ENCODE measurements around the gene SUPT3H. TPM values are rescaled to one million over a fixed set of nuclear protein-coding genes. Genes with fewer than 3 reads are reported as not detected.

The SUPT3H gene
- total RNA-seq, 1 experiment from 2014 or later = 3.6 TPM

DNA sequence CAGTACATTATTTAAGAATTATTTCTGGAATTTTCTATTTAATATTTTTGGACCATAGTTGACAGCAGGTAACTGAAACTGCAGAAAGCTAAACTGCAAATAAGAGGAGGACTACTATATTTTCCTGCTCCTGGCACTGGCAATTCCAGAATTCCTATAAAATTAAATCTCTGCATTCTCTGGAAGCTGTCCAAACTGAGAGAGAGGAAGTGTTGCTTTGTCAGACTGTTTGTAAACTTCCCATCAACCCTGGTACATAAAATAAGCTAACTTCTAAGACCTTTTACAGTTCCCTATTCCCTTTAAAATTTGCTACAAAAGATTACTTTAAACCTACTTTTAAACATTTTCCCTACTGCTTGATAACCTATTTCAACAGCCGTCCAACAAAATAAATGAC lies 245.7 kb downstream of the SUPT3H start:
- DNase-seq (peak; percentile 73), ATAC-seq (peak; percentile 70)
- peaks cover 10% of the 10 kb centered on the region for H3K4me1 ChIP-seq (ENCODE audit: insufficient read depth, low read length)
- TF ChIP-seq, protein P1, sequence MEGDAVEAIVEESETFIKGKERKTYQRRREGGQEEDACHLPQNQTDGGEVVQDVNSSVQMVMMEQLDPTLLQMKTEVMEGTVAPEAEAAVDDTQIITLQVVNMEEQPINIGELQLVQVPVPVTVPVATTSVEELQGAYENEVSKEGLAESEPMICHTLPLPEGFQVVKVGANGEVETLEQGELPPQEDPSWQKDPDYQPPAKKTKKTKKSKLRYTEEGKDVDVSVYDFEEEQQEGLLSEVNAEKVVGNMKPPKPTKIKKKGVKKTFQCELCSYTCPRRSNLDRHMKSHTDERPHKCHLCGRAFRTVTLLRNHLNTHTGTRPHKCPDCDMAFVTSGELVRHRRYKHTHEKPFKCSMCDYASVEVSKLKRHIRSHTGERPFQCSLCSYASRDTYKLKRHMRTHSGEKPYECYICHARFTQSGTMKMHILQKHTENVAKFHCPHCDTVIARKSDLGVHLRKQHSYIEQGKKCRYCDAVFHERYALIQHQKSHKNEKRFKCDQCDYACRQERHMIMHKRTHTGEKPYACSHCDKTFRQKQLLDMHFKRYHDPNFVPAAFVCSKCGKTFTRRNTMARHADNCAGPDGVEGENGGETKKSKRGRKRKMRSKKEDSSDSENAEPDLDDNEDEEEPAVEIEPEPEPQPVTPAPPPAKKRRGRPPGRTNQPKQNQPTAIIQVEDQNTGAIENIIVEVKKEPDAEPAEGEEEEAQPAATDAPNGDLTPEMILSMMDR (conservative IDR thresholded peaks at IDR 0.05; ENCODE audit: low read depth, low read length) = no peak
- TF ChIP-seq EZH2 (IDR thresholded peaks at IDR 0.05; ENCODE audit: low read length, unreplicated experiment) (no peak), EZH2phosphoT487 (IDR thresholded peaks at IDR 0.05; ENCODE audit: borderline replicate concordance, low read length) (no peak)
- no peak overlapping the region for H3K27ac ChIP-seq (ENCODE audit: low read length)
- BruUV-seq (replicated peaks) = no TSS peak
- no peaks in the 10 kb centered on the region for H3K9me2 ChIP-seq (replicated peaks; ENCODE audit: low read length)
- intact Hi-C loops (cut with micrococcal nuclease) = no loop called here
- H3K9me3 ChIP-seq (ENCODE audit: low read length) = peaks cover 9% of the 10 kb centered on the region
- no peak overlapping the region for H2AFZ ChIP-seq (ENCODE audit: low read length)
- no peaks in the 10 kb centered on the region for H3K27me3 ChIP-seq (ENCODE audit: low read length)
- H3F3A ChIP-seq (ENCODE audit: low read length, unreplicated experiment) = no peaks in the 10 kb centered on the region
- no peak overlapping the region for H3K4me2 ChIP-seq (ENCODE audit: low read length)
- no peaks in the 10 kb centered on the region for H3K79me2 ChIP-seq (ENCODE audit: low read length)
- peaks cover 5% of the 10 kb centered on the region; the same call in 1 of the 2 replicates for H3K36me3 ChIP-seq (ENCODE audit: low read depth, low read length)
- ChIA-PET CTCF (no interaction called here), POLR2A (ENCODE audit: unreplicated experiment) (interaction anchor here (0.6 kb wide), 2 partner anchors 138 to 531 kb away, joined by 3 to 6 read pairs; no protein-coding TSS in a partner anchor)
- H3K9ac ChIP-seq (ENCODE audit: low read length) = no peak overlapping the region
- H4K20me1 ChIP-seq (ENCODE audit: low read length) = no peaks in the 10 kb centered on the region
- no peak overlapping the region for H3K4me3 ChIP-seq (ENCODE audit: low read length)

DNA sequence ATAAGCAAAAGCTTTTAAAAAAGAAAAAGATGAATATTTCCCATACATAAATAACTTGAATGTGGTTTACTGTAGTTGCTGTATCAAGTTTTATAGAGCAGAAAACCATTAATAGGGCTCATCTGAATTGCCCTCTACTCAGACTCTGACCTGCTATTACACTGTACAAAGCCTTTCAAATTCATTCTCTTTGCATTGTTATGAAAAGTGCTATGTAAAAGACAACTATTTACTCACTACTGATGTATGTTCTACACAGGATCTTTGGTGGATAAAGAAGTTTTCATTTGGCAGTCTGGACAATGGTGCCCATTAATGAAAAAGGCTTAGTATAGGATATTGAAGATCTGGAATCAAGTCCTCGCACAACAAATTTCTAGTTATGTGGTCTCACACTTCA lies 248.7 kb downstream of the SUPT3H start:
- ChIA-PET CTCF (no interaction called here), POLR2A (ENCODE audit: unreplicated experiment) (no interaction called here)
- Histone ChIP-seq H3K4me3 (ENCODE audit: low read length) (no peak overlapping the region), H3K27ac (ENCODE audit: low read length) (no peak overlapping the region), H3K9ac (ENCODE audit: low read length) (no peak overlapping the region), H4K20me1 (ENCODE audit: low read length) (no peaks in the 10 kb centered on the region), H3K9me3 (ENCODE audit: low read length) (no peaks in the 10 kb centered on the region), H3K79me2 (ENCODE audit: low read length) (no peaks in the 10 kb centered on the region), H3K27me3 (ENCODE audit: low read length) (no peaks in the 10 kb centered on the region), H3K4me1 (ENCODE audit: insufficient read depth, low read length) (peaks cover 10% of the 10 kb centered on the region), H3F3A (ENCODE audit: low read length, unreplicated experiment) (no peaks in the 10 kb centered on the region), H3K9me2 (replicated peaks; ENCODE audit: low read length) (no peaks in the 10 kb centered on the region), H3K4me2 (ENCODE audit: low read length) (no peak overlapping the region), H3K36me3 (ENCODE audit: low read depth, low read length) (no peaks in the 10 kb centered on the region), H2AFZ (ENCODE audit: low read length) (no peak overlapping the region)
- DNase-seq = no peak
- intact Hi-C loops (cut with micrococcal nuclease) = no loop called here
- ATAC-seq = no peak
- BruUV-seq (replicated peaks) = no TSS peak
- TF ChIP-seq EZH2 (IDR thresholded peaks at IDR 0.05; ENCODE audit: low read length, unreplicated experiment) = no peak
- TF ChIP-seq, protein P1 (conservative IDR thresholded peaks at IDR 0.05; ENCODE audit: low read depth, low read length) = no peak
- no peak for TF ChIP-seq EZH2phosphoT487 (IDR thresholded peaks at IDR 0.05; ENCODE audit: borderline replicate concordance, low read length)

DNA sequence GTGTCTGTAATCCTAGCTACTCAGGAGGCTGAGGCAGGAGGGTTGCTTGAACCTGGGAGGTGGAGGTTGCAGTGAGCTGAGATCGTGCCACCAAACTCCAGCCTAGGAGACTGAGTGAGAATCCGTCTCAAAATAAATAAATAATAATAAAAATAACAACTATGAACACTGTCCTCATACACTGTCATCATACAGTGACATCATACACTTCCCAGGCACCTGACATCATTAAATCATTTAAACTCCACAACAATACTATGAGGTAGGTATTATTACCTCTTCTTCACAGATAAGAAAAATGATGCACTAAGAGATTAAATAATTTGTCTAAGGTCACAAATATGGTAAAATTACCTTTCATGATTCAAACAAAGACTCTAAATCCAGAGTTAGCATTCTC lies 250.5 kb downstream of the SUPT3H start:
- TF ChIP-seq EZH2phosphoT487 (IDR thresholded peaks at IDR 0.05; ENCODE audit: borderline replicate concordance, low read length) = no peak
- TF ChIP-seq, protein P1 (conservative IDR thresholded peaks at IDR 0.05; ENCODE audit: low read depth, low read length) = no peak
- no peak for TF ChIP-seq EZH2 (IDR thresholded peaks at IDR 0.05; ENCODE audit: low read length, unreplicated experiment)
- intact Hi-C loops (cut with micrococcal nuclease) = no loop called here
- CTCF ChIA-PET = no interaction called here

More for the DNA sequence above, 250.5 kb downstream of the SUPT3H start:
- no peak overlapping the region for H3K9ac ChIP-seq (ENCODE audit: low read length)
- DNase-seq = no peak
- BruUV-seq (replicated peaks) = no TSS peak
- no peaks in the 10 kb centered on the region for H3K79me2 ChIP-seq (ENCODE audit: low read length)
- H3K9me3 ChIP-seq (ENCODE audit: low read length) = no peaks in the 10 kb centered on the region
- H3K9me2 ChIP-seq (replicated peaks; ENCODE audit: low read length) = no peaks in the 10 kb centered on the region
- ATAC-seq = no peak
- no peak overlapping the region for H3K27ac ChIP-seq (ENCODE audit: low read length)
- POLR2A ChIA-PET (ENCODE audit: unreplicated experiment) = no interaction called here
- H4K20me1 ChIP-seq (ENCODE audit: low read length) = no peaks in the 10 kb centered on the region
- H3K4me1 ChIP-seq (ENCODE audit: insufficient read depth, low read length) = peaks cover 6% of the 10 kb centered on the region
- no peak overlapping the region for H2AFZ ChIP-seq (ENCODE audit: low read length)
- no peak overlapping the region for H3K4me3 ChIP-seq (ENCODE audit: low read length)
- H3K36me3 ChIP-seq (ENCODE audit: low read depth, low read length) = no peaks in the 10 kb centered on the region
- no peaks in the 10 kb centered on the region for H3K27me3 ChIP-seq (ENCODE audit: low read length)
- no peaks in the 10 kb centered on the region for H3F3A ChIP-seq (ENCODE audit: low read length, unreplicated experiment)
- no peak overlapping the region for H3K4me2 ChIP-seq (ENCODE audit: low read length)

Data from PC-3 (cell line).